ENCODE results near the gene JAG2. TPM values are rescaled to one million over a fixed set of nuclear protein-coding genes. Genes with fewer than 3 reads are reported as not detected.

Gene JAG2
- total and polyA plus RNA-seq, 2 of the 13 experiments (the other 11 are each of a cell fraction or from before 2014, with no cell fraction given): 0.04 to 0.16 TPM

DNA sequence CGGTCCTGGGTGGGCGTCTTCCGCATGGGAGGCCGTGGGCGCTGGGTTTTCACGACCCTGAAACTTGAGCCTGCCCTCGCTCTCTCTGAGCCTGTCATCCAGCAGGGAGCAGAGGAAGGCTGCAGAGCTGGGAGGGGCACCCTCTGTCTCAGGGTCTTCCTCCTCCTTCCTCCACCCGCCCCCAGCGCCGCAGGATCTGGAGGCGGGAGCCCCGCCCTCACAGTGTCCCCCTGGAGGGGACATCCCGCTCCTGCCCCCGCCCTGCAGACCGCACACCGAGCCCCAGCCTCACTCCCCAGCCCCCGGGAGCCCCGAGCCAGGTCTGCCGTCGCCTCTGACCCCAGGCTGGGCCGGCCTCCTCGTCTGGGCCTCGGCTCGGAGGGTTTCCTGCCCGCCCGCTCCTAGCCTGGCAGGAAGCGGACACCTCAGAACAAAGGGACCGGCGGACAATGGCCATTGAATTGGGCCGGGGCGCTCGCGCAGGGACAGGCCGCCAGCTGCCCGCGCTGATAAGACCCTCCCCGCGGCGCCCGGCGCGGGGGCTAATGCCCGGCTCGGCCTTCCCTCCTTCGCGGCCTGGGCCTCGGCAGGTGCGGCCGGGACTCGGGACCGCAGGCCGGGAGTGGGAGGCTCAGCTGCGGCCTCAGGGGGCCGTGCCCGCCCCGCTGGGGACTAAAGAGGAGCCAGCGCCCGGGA is 27.8 kb upstream of the JAG2 start (continued):
- TF ChIP-seq ZFX (CRISPR knock-in tag; IDR thresholded peaks at IDR 0.05; ENCODE audit: low read depth) (peak; percentile 57), ZFP41 (CRISPR knock-in tag; IDR thresholded peaks at IDR 0.05; ENCODE audit: borderline replicate concordance) (no peak), GABPB1 (CRISPR knock-in tag; IDR thresholded peaks at IDR 0.05) (peak; percentile 55; the same call in 1 of the 2 replicates), NRL (CRISPR knock-in tag; IDR thresholded peaks at IDR 0.05; ENCODE audit: borderline replicate concordance) (no peak), ZFY (CRISPR knock-in tag; IDR thresholded peaks at IDR 0.05) (peak; percentile 51; the same call in 1 of the 2 replicates), KAT2B (IDR thresholded peaks at IDR 0.05; ENCODE audit: borderline replicate concordance, low read depth, low read length) (no peak), TEAD2 (CRISPR knock-in tag; IDR thresholded peaks at IDR 0.05) (no peak), ZNF788 (CRISPR knock-in tag; IDR thresholded peaks at IDR 0.05; ENCODE audit: borderline replicate concordance) (no peak), MEIS2 (CRISPR knock-in tag; IDR thresholded peaks at IDR 0.05) (no peak), ZNF709 (CRISPR knock-in tag; IDR thresholded peaks at IDR 0.05) (no peak), ETV5 (CRISPR knock-in tag; IDR thresholded peaks at IDR 0.05; ENCODE audit: borderline replicate concordance) (peak; percentile 52; the same call in 1 of the 2 replicates), ELF4 (CRISPR knock-in tag; IDR thresholded peaks at IDR 0.05; ENCODE audit: borderline replicate concordance) (no peak), SOX13 (IDR thresholded peaks at IDR 0.05) (no peak; the same call in 1 of the 2 replicates), SOX13 (CRISPR knock-in tag; conservative IDR thresholded peaks at IDR 0.05 in 1 of 2, IDR thresholded peaks at IDR 0.05 in 1 of 2) (peak in 1 of 2 experiments; percentile 91; a peak in 2 of 4 replicates), PAWR (CRISPR knock-in tag; IDR thresholded peaks at IDR 0.05; ENCODE audit: borderline replicate concordance) (no peak), ZNF746 (CRISPR knock-in tag; IDR thresholded peaks at IDR 0.05) (no peak), MAFF (IDR thresholded peaks at IDR 0.05; ENCODE audit: low read depth, low read length) (no peak), ZNF207 (IDR thresholded peaks at IDR 0.05; ENCODE audit: borderline replicate concordance) (no peak), TCF7 (IDR thresholded peaks at IDR 0.05; ENCODE audit: low read depth) (peak; percentile 42; the same call in 1 of the 2 replicates), KDM1A (CRISPR knock-in tag; IDR thresholded peaks at IDR 0.05) (no peak), ZNF446 (CRISPR knock-in tag; IDR thresholded peaks at IDR 0.05) (no peak)
- TF ChIP-seq, protein P1, sequence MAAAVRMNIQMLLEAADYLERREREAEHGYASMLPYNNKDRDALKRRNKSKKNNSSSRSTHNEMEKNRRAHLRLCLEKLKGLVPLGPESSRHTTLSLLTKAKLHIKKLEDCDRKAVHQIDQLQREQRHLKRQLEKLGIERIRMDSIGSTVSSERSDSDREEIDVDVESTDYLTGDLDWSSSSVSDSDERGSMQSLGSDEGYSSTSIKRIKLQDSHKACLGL (CRISPR knock-in tag; IDR thresholded peaks at IDR 0.05): peak; percentile 31; the same call in 1 of the 2 replicates
- TF ChIP-seq, protein P2, sequence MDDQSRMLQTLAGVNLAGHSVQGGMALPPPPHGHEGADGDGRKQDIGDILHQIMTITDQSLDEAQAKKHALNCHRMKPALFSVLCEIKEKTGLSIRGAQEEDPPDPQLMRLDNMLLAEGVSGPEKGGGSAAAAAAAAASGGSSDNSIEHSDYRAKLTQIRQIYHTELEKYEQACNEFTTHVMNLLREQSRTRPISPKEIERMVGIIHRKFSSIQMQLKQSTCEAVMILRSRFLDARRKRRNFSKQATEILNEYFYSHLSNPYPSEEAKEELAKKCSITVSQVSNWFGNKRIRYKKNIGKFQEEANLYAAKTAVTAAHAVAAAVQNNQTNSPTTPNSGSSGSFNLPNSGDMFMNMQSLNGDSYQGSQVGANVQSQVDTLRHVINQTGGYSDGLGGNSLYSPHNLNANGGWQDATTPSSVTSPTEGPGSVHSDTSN (CRISPR knock-in tag; IDR thresholded peaks at IDR 0.05; ENCODE audit: borderline replicate concordance): no peak
- TF ChIP-seq, protein P3, sequence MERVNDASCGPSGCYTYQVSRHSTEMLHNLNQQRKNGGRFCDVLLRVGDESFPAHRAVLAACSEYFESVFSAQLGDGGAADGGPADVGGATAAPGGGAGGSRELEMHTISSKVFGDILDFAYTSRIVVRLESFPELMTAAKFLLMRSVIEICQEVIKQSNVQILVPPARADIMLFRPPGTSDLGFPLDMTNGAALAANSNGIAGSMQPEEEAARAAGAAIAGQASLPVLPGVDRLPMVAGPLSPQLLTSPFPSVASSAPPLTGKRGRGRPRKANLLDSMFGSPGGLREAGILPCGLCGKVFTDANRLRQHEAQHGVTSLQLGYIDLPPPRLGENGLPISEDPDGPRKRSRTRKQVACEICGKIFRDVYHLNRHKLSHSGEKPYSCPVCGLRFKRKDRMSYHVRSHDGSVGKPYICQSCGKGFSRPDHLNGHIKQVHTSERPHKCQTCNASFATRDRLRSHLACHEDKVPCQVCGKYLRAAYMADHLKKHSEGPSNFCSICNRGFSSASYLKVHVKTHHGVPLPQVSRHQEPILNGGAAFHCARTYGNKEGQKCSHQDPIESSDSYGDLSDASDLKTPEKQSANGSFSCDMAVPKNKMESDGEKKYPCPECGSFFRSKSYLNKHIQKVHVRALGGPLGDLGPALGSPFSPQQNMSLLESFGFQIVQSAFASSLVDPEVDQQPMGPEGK (CRISPR knock-in tag; IDR thresholded peaks at IDR 0.05): peak; percentile 54; the same call in 1 of the 2 replicates
- TF ChIP-seq, protein P4, sequence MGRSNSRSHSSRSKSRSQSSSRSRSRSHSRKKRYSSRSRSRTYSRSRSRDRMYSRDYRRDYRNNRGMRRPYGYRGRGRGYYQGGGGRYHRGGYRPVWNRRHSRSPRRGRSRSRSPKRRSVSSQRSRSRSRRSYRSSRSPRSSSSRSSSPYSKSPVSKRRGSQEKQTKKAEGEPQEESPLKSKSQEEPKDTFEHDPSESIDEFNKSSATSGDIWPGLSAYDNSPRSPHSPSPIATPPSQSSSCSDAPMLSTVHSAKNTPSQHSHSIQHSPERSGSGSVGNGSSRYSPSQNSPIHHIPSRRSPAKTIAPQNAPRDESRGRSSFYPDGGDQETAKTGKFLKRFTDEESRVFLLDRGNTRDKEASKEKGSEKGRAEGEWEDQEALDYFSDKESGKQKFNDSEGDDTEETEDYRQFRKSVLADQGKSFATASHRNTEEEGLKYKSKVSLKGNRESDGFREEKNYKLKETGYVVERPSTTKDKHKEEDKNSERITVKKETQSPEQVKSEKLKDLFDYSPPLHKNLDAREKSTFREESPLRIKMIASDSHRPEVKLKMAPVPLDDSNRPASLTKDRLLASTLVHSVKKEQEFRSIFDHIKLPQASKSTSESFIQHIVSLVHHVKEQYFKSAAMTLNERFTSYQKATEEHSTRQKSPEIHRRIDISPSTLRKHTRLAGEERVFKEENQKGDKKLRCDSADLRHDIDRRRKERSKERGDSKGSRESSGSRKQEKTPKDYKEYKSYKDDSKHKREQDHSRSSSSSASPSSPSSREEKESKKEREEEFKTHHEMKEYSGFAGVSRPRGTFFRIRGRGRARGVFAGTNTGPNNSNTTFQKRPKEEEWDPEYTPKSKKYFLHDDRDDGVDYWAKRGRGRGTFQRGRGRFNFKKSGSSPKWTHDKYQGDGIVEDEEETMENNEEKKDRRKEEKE (IDR thresholded peaks at IDR 0.05): no peak
